ENCODE measurements around the gene NOS1.
"Not testable (repeated sequence)": the region's sequence is repeated elsewhere in the genome, so short reads cannot be mapped to it uniquely, and the experiment has no call there.

The NOS1 gene

GRCh38 chr12:117361347-117361751 is at the start of gene NOS1:
Gene NOS1 (minus strand): TSS chr12:117361626. CDS start chr12:117331069, 30,557 bp downstream.
- in situ Hi-C loops (cut with MboI; ENCODE audit: low sequenced_read_pairs) = loop anchor here (25.0 kb wide), 1 partner anchor 476 kb away; no protein-coding TSS in a partner anchor

- in situ Hi-C loops (cut with MboI; ENCODE audit: low sequenced_read_pairs) = no loop called here
Observed at GRCh38 chr12:117409286-117409685, 47.9 kb upstream of the NOS1 start.

GRCh38 chr12:117408161-117408791 is 46.9 kb upstream of the NOS1 start:
- in situ Hi-C loops (cut with MboI; ENCODE audit: low sequenced_read_pairs) = no loop called here

- in situ Hi-C loops (cut with MboI; ENCODE audit: low sequenced_read_pairs) = no loop called here
Observed at GRCh38 chr12:117404940-117405339, 43.5 kb upstream of the NOS1 start.

GRCh38 chr12:117404203-117404853 is 42.9 kb upstream of the NOS1 start:
- in situ Hi-C loops (cut with MboI; ENCODE audit: low sequenced_read_pairs) = no loop called here

- in situ Hi-C loops (cut with MboI; ENCODE audit: low sequenced_read_pairs) = no loop called here
Observed at GRCh38 chr12:117403586-117404139, 42.2 kb upstream of the NOS1 start.

- in situ Hi-C loops (cut with MboI; ENCODE audit: low sequenced_read_pairs) = no loop called here
Observed at GRCh38 chr12:117402363-117402762, 40.9 kb upstream of the NOS1 start.

- in situ Hi-C loops (cut with MboI; ENCODE audit: low sequenced_read_pairs) = no loop called here
Observed at GRCh38 chr12:117400912-117401311, 39.5 kb upstream of the NOS1 start.

GRCh38 chr12:117398482-117398881 is 37.1 kb upstream of the NOS1 start:
- in situ Hi-C loops (cut with MboI; ENCODE audit: low sequenced_read_pairs) = not testable (repeated sequence)

- in situ Hi-C loops (cut with MboI; ENCODE audit: low sequenced_read_pairs) = no loop called here
Observed at GRCh38 chr12:117395766-117396165, 34.3 kb upstream of the NOS1 start.

GRCh38 chr12:117394491-117394890 is 33.1 kb upstream of the NOS1 start:
- in situ Hi-C loops (cut with MboI; ENCODE audit: low sequenced_read_pairs) = no loop called here

GRCh38 chr12:117393656-117394055 is 32.2 kb upstream of the NOS1 start:
- in situ Hi-C loops (cut with MboI; ENCODE audit: low sequenced_read_pairs) = no loop called here

- in situ Hi-C loops (cut with MboI; ENCODE audit: low sequenced_read_pairs) = no loop called here
Observed at GRCh38 chr12:117390866-117391265, 29.4 kb upstream of the NOS1 start.

GRCh38 chr12:117388951-117389446 is 27.6 kb upstream of the NOS1 start:
- in situ Hi-C loops (cut with MboI; ENCODE audit: low sequenced_read_pairs) = no loop called here

- in situ Hi-C loops (cut with MboI; ENCODE audit: low sequenced_read_pairs) = no loop called here
Observed at GRCh38 chr12:117387832-117388231, 26.4 kb upstream of the NOS1 start.

- in situ Hi-C loops (cut with MboI; ENCODE audit: low sequenced_read_pairs) = no loop called here
Observed at GRCh38 chr12:117384735-117385134, 23.3 kb upstream of the NOS1 start.

GRCh38 chr12:117380083-117380482 is 18.7 kb upstream of the NOS1 start:
- in situ Hi-C loops (cut with MboI; ENCODE audit: low sequenced_read_pairs) = no loop called here

GRCh38 chr12:117377758-117378157 is 16.3 kb upstream of the NOS1 start:
- in situ Hi-C loops (cut with MboI; ENCODE audit: low sequenced_read_pairs) = no loop called here

- in situ Hi-C loops (cut with MboI; ENCODE audit: low sequenced_read_pairs) = loop anchor here (25.0 kb wide), 1 partner anchor 467 kb away; no protein-coding TSS in a partner anchor
Observed at GRCh38 chr12:117370588-117370987, 9.2 kb upstream of the NOS1 start.

- in situ Hi-C loops (cut with MboI; ENCODE audit: low sequenced_read_pairs) = loop anchor here (25.0 kb wide), 1 partner anchor 467 kb away; no protein-coding TSS in a partner anchor
Observed at GRCh38 chr12:117370000-117370399, 8.6 kb upstream of the NOS1 start.

- in situ Hi-C loops (cut with MboI; ENCODE audit: low sequenced_read_pairs) = loop anchor here (25.0 kb wide), 1 partner anchor 470 kb away; no protein-coding TSS in a partner anchor
Observed at GRCh38 chr12:117367006-117367638, 5.7 kb upstream of the NOS1 start.
